Stomach (tissue), 9 donors: Measurements from ENCODE around the gene MCC. TPM values are rescaled to one million over a fixed set of nuclear protein-coding genes. Genes with fewer than 3 reads are reported as not detected.

Source experiments
- DNase-seq, 2 donors: peaks; one replicate each; pipeline versions ENCODE4 v3.0.0 to v3.0.0-alpha.2; 2013 to 2019
- H3K27ac ChIP-seq, 5 donors: fragments of 200-600 bp in 4 of 5; sonication (generic) in 4 of 5; one replicate each; pipeline ENCODE4 v1.5.1; 2013 to 2019; ENCODE audit warnings: mild to moderate bottlenecking in 1 of 5, moderate library complexity in 1 of 5
- H3K27me3 ChIP-seq, 3 donors: fragments of 200-600 bp; sonication (generic); one replicate each; pipeline ENCODE4 v1.5.1; 2017 to 2019; ENCODE audit warnings: mixed run types in 1 of 3
- H3K36me3 ChIP-seq, 4 donors: fragments of 200-600 bp; sonication (generic); 1 replicate in 3 of 4; 2 replicates in 1 of 4; pipeline ENCODE4 v1.5.1; 2016 to 2019
- H3K4me1 ChIP-seq, 4 donors: fragments of 200-600 bp; sonication (generic); one replicate each; pipeline ENCODE4 v1.5.1; 2016 to 2019
- H3K4me3 ChIP-seq, 4 donors: fragments of 200-600 bp; sonication (generic) in 3 of 4; one replicate each; pipeline ENCODE4 v1.5.1; 2016 to 2019; ENCODE audit warnings: mild to moderate bottlenecking in 1 of 4
- H3K9me3 ChIP-seq, 4 donors: fragments of 200-600 bp; sonication (generic); one replicate each; pipeline ENCODE4 v1.5.1; 2016 to 2019
- EP300 ChIP-seq: sonication (generic); formaldehyde crosslinking; IDR thresholded peaks from one replicate; pipeline ENCODE4 v1.6.1; 2017; ENCODE audit warnings: antibody characterized with exemption
- POLR2A ChIP-seq, 4 donors: fragments of 450-650 bp; IDR thresholded peaks; one replicate each; pipeline ENCODE4 v1.6.1; 2016; ENCODE audit warnings: antibody characterized with exemption in 4 of 4, control low read depth in 2 of 4, mild to moderate bottlenecking in 1 of 4, moderate library complexity in 1 of 4
- POLR2AphosphoS5 ChIP-seq, 3 donors: sonication (generic); formaldehyde crosslinking; IDR thresholded peaks; one replicate each; pipeline ENCODE4 v1.6.1; 2016; ENCODE audit warnings: antibody characterized with exemption in 3 of 3
- WGBS, 5 donors: extraction: QIAGEN DNeasy Blood & Tissue Kit in 3 of 5; methylation state at CpG; one replicate each; pipeline versions ENCODE4 v1.1.5 to v1.1.7; 2013 to 2018; 5-methylcytosine and 5-hydroxymethylcytosine counted together
- intact Hi-C: fragments of 100-400 bp; cut with DNase I; formaldehyde crosslinking; loops from one replicate; pipeline ENCODE4 v1.15.1; 2023; ENCODE audit warnings: low total_unique reads
- polyA plus RNA-seq, 3 donors: library from polyadenylated mRNA; stranded (reverse); fragments of 200-250 nt; gene quantifications; one replicate each; pipeline ENCODE4 v1.2.3, GENCODE V29; 2013
- total RNA-seq, 5 donors: library from RNA; depleted of rRNA; stranded (reverse); fragments of >200 nt; gene quantifications; one replicate each; pipeline versions ENCODE4 v1.1.0 to v1.2.3, GENCODE V29; 2014 to 2016
- TF ChIP-seq, protein P1 (sequence below), 7 experiments: fragments of 450-650 bp in 4 of 7; fragments of 200-600 bp in 3 of 7; sonication (generic) in 3 of 7; IDR thresholded peaks; one replicate each; pipeline ENCODE4 v1.5.1; 2016 to 2019; ENCODE audit warnings: antibody characterized with exemption in 7 of 7, control low read depth in 2 of 7, mild to moderate bottlenecking in 1 of 7
- donor health status: healthy with polysubstance abuse.
- donor health status: Bipolar disorder and iron deficiency.
- donor health status: healthy.

The MCC gene
- total and polyA plus RNA-seq, 8 donors, result 3.8 to 35.1 (median 8.9) TPM

DNA sequence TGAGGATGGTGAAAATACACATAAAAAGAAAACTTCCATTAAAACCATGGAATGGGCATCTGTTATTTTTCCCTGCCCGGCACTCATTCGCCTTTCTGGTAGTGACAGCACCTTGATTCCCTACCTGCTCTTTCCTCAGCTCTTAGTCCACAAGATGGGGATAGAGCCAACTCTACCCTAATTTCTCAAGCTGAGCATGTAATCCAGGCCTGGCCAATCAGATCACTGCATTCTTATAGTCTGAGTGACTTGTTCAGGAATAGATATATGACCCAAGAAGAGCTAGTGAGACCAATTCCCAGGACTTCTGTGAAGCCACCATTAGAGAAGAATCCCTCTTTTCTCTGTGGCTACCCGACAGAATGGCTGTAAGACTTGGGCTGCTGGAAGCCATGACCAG is 111.6 kb downstream of the MCC start:
- Histone ChIP-seq H3K9me3 (no peaks in the 10 kb centered on the region), H3K36me3 (no peaks in the 10 kb centered on the region), H3K4me3 (no peak overlapping the region), H3K27ac (no peak overlapping the region), H3K27me3 (no peaks in the 10 kb centered on the region), H3K4me1 (peaks cover 0 to 33% (median 9%) of the 10 kb centered on the region in 4 donors)
- WGBS, 5 donors, result 98 to 100% (median 99%) methylated on average over 3 of the region's 3 CpGs
- intact Hi-C loops, result no loop called here
- no peak for DNase-seq
- TF ChIP-seq POLR2A (IDR thresholded peaks at IDR 0.05) (no peak), EP300 (no peak), POLR2AphosphoS5 (IDR thresholded peaks at IDR 0.05) (no peak)
- TF ChIP-seq, protein P1, sequence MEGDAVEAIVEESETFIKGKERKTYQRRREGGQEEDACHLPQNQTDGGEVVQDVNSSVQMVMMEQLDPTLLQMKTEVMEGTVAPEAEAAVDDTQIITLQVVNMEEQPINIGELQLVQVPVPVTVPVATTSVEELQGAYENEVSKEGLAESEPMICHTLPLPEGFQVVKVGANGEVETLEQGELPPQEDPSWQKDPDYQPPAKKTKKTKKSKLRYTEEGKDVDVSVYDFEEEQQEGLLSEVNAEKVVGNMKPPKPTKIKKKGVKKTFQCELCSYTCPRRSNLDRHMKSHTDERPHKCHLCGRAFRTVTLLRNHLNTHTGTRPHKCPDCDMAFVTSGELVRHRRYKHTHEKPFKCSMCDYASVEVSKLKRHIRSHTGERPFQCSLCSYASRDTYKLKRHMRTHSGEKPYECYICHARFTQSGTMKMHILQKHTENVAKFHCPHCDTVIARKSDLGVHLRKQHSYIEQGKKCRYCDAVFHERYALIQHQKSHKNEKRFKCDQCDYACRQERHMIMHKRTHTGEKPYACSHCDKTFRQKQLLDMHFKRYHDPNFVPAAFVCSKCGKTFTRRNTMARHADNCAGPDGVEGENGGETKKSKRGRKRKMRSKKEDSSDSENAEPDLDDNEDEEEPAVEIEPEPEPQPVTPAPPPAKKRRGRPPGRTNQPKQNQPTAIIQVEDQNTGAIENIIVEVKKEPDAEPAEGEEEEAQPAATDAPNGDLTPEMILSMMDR (IDR thresholded peaks at IDR 0.05), result no peak

DNA sequence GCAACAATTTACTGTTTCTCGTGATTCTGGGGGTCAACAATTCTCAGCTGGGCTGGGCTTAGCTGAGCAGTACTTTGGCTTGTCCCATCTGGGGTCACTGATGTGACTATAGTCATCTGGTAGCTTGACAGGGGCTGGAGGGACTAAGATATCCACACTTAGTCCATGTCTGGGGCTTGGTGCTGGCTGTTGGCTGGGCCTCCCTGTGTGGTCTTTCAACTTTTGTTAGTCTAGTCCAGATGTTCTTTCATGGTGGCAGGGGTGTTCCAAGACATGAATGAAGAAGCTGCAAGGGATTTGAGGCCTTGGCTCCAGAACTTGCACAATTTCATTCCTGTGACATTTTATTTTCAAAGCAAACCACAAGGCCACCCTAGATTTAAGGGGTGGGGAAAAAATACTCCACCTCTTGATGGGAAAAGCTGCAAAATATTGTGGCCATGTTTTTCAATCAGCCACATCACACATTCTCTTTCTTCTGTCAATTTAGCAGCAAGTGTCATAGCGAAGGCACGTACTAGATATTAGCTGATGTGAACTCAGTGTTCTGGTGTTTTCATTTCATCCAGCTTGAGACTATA is 112.7 kb downstream of the MCC start:
- Histone ChIP-seq H3K27me3 (no peaks in the 10 kb centered on the region), H3K4me1 (peaks cover 0 to 35% (median 15%) of the 10 kb centered on the region in 4 donors), H3K9me3 (no peaks in the 10 kb centered on the region), H3K27ac (no peak overlapping the region), H3K36me3 (no peaks in the 10 kb centered on the region), H3K4me3 (no peak overlapping the region)
- WGBS, 5 donors, result 70 to 88% (median 85%) methylated on average over 3 of the region's 3 CpGs
- intact Hi-C loops, result no loop called here
- TF ChIP-seq POLR2AphosphoS5 (IDR thresholded peaks at IDR 0.05) (no peak), POLR2A (IDR thresholded peaks at IDR 0.05) (no peak), EP300 (no peak)
- TF ChIP-seq, protein P1 (IDR thresholded peaks at IDR 0.05), result no peak
- DNase-seq, result no peak

DNA sequence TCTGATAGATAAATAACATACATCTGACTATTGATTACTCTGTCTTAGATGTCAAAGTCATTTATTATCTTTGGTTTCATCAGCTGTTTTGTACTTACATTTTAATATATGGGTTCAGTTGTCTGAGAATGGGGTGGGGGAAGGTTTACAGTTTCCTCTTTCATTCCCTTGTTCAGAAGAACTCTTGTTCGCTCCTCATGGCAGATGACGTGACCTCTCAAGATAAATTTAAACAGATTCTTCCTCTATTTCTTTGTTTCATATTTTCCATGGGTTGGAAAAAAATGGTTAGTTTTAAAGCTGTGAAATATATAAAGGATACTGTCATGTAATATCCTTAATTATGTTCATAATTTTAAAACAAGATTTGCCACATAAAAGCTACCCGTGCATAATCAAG is 114.8 kb downstream of the MCC start:
- TF ChIP-seq, protein P1 (IDR thresholded peaks at IDR 0.05), result no peak
- TF ChIP-seq EP300 (no peak), POLR2A (IDR thresholded peaks at IDR 0.05) (no peak), POLR2AphosphoS5 (IDR thresholded peaks at IDR 0.05) (no peak)
- H3K27ac ChIP-seq, result no peak overlapping the region
- intact Hi-C loops, result no loop called here

DNA sequence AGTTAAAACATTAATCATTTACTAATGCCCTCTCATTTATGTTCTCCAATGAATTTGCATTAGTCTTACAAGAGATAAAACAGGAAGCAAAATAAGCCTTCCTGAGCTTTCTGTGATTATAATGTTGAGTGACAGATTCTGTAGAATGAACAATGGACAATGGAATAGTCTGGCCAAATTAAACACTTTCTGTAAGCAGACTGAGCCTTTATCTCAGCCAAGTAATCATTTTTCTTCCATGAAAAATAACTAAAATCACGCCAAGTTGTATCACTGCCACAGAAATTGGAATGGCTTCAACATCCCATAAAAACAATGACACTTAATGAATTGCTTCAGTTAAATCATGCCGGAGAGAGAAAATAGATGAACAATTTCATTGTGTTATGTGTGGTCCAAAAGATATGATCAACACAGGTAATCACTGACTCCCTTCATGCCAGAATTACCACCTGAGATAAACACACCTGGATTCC is 116.5 kb downstream of the MCC start:
- H3K4me3 ChIP-seq, result no peak overlapping the region
- intact Hi-C loops, result no loop called here

More for the DNA sequence above, 114.8 kb downstream of the MCC start:
- WGBS, 5 donors, result 72 to 95% (median 87%) methylated on average over 3 of the region's 3 CpGs
- Histone ChIP-seq H3K4me1 (peaks cover 0 to 18% (median 9%) of the 10 kb centered on the region in 4 donors), H3K36me3 (no peaks in the 10 kb centered on the region), H3K9me3 (no peaks in the 10 kb centered on the region), H3K27me3 (no peaks in the 10 kb centered on the region), H3K4me3 (no peak overlapping the region)
- DNase-seq, result no peak

More for the DNA sequence above, 116.5 kb downstream of the MCC start:
- TF ChIP-seq EP300 (no peak), POLR2A (IDR thresholded peaks at IDR 0.05) (no peak), POLR2AphosphoS5 (IDR thresholded peaks at IDR 0.05) (no peak)
- TF ChIP-seq, protein P1 (IDR thresholded peaks at IDR 0.05), result no peak
- Histone ChIP-seq H3K9me3 (no peaks in the 10 kb centered on the region), H3K27ac (no peak overlapping the region), H3K4me1 (peaks cover 0 to 15% (median 9%) of the 10 kb centered on the region in 4 donors), H3K36me3 (no peaks in the 10 kb centered on the region), H3K27me3 (no peaks in the 10 kb centered on the region)
- peak in 1 of 2 donors; percentile 55 for DNase-seq
- 13 to 23% (median 18%) methylated on average over 2 of the region's 2 CpGs for WGBS, 5 donors
